Measurements from ENCODE around the gene CTAG1A. TPM values are rescaled to one million over a fixed set of nuclear protein-coding genes. Genes with fewer than 3 reads are reported as not detected.

CTAG1A gene
- total and polyA plus RNA-seq, 9 of the 15 experiments (the other 6 are each of a cell fraction or from before 2014, with no cell fraction given): 0.32 TPM; not detected in 8

DNA sequence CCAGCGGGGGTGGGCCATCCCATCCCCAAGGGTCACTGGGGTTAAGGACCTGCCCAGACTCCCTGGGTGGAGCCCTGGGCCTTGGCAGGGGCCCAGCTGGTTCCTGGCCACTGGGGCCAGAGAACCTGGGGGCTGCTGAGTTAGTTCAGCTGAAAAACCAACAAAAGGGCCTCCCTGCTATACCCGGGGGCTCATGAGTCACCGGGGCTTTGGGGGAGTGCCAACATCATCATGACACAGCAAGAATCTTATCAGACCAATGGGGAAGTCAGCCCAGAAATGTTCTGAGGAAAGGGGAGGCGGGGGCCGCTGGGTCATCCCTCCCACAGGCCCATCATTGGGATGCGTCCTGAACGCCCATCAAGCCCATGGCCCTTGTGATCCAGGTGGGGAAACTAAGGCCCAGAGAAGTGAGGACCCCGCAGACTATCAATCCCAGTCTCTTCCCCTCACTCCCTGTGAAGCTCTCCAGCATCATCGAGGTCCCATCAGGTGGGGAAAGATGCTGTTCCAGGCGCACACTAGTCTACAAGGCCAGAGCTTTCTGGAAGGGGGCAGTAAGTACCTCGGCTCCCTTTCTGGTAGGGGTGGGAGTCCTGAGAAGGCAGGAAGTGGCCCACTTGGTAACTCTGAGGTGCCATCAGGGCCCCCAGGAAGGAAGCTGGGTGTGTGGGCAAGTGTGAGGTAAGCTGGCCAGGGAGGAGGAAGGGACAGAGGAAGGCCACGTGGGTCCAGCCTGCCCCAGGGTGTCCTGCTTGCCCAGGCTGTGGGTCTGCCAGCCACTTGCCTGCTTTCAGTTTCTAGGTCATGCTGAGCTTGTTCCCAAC lies 42.8 kb upstream of the CTAG1A start (continued):
- TF ChIP-seq, protein P1, sequence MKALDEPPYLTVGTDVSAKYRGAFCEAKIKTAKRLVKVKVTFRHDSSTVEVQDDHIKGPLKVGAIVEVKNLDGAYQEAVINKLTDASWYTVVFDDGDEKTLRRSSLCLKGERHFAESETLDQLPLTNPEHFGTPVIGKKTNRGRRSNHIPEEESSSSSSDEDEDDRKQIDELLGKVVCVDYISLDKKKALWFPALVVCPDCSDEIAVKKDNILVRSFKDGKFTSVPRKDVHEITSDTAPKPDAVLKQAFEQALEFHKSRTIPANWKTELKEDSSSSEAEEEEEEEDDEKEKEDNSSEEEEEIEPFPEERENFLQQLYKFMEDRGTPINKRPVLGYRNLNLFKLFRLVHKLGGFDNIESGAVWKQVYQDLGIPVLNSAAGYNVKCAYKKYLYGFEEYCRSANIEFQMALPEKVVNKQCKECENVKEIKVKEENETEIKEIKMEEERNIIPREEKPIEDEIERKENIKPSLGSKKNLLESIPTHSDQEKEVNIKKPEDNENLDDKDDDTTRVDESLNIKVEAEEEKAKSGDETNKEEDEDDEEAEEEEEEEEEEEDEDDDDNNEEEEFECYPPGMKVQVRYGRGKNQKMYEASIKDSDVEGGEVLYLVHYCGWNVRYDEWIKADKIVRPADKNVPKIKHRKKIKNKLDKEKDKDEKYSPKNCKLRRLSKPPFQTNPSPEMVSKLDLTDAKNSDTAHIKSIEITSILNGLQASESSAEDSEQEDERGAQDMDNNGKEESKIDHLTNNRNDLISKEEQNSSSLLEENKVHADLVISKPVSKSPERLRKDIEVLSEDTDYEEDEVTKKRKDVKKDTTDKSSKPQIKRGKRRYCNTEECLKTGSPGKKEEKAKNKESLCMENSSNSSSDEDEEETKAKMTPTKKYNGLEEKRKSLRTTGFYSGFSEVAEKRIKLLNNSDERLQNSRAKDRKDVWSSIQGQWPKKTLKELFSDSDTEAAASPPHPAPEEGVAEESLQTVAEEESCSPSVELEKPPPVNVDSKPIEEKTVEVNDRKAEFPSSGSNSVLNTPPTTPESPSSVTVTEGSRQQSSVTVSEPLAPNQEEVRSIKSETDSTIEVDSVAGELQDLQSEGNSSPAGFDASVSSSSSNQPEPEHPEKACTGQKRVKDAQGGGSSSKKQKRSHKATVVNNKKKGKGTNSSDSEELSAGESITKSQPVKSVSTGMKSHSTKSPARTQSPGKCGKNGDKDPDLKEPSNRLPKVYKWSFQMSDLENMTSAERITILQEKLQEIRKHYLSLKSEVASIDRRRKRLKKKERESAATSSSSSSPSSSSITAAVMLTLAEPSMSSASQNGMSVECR (CRISPR knock-in tag; IDR thresholded peaks at IDR 0.05): no peak
- TF ChIP-seq FOXM1 (IDR thresholded peaks at IDR 0.05; ENCODE audit: low read depth) (no peak), FOXM1 (CRISPR knock-in tag; IDR thresholded peaks at IDR 0.05; ENCODE audit: low read depth) (no peak), ZFX (CRISPR knock-in tag; IDR thresholded peaks at IDR 0.05) (no peak), TAF9B (IDR thresholded peaks at IDR 0.05; ENCODE audit: partially characterized antibody) (no peak), BRF1 (IDR thresholded peaks at IDR 0.05; ENCODE audit: borderline replicate concordance, extremely low read depth, insufficient read length) (no peak), BCL6 (CRISPR knock-in tag; IDR thresholded peaks at IDR 0.05) (no peak; the same call in 1 of the 2 replicates), ZNF76 (CRISPR knock-in tag; IDR thresholded peaks at IDR 0.05; ENCODE audit: borderline replicate concordance) (no peak), PPARD (CRISPR knock-in tag; IDR thresholded peaks at IDR 0.05) (no peak), JUND (IDR thresholded peaks at IDR 0.05; ENCODE audit: borderline replicate concordance, low read depth, low read length) (peak; percentile 99), JUND (tag; IDR thresholded peaks at IDR 0.05; ENCODE audit: borderline replicate concordance, low read depth, low read length) (peak; percentile 94; the same call in 2 of the 3 replicates), MEF2A (IDR thresholded peaks at IDR 0.05; ENCODE audit: control insufficient read depth, low read depth, low read length) (no peak), ZNF347 (CRISPR knock-in tag; IDR thresholded peaks at IDR 0.05; ENCODE audit: low read depth) (no peak), ZNF507 (tag; conservative IDR thresholded peaks at IDR 0.05) (no peak), SIN3B (IDR thresholded peaks at IDR 0.05; ENCODE audit: low read depth) (no peak), HMG20B (CRISPR knock-in tag; IDR thresholded peaks at IDR 0.05) (no peak), E2F3 (CRISPR knock-in tag; IDR thresholded peaks at IDR 0.05) (no peak), ZNF384 (IDR thresholded peaks at IDR 0.05; ENCODE audit: low read depth, low read length) (no peak), LCOR (CRISPR knock-in tag; IDR thresholded peaks at IDR 0.05) (no peak)
- TF ChIP-seq, protein P2, sequence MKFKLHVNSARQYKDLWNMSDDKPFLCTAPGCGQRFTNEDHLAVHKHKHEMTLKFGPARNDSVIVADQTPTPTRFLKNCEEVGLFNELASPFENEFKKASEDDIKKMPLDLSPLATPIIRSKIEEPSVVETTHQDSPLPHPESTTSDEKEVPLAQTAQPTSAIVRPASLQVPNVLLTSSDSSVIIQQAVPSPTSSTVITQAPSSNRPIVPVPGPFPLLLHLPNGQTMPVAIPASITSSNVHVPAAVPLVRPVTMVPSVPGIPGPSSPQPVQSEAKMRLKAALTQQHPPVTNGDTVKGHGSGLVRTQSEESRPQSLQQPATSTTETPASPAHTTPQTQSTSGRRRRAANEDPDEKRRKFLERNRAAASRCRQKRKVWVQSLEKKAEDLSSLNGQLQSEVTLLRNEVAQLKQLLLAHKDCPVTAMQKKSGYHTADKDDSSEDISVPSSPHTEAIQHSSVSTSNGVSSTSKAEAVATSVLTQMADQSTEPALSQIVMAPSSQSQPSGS (CRISPR knock-in tag; IDR thresholded peaks at IDR 0.05): no peak
- TF ChIP-seq, protein P3, sequence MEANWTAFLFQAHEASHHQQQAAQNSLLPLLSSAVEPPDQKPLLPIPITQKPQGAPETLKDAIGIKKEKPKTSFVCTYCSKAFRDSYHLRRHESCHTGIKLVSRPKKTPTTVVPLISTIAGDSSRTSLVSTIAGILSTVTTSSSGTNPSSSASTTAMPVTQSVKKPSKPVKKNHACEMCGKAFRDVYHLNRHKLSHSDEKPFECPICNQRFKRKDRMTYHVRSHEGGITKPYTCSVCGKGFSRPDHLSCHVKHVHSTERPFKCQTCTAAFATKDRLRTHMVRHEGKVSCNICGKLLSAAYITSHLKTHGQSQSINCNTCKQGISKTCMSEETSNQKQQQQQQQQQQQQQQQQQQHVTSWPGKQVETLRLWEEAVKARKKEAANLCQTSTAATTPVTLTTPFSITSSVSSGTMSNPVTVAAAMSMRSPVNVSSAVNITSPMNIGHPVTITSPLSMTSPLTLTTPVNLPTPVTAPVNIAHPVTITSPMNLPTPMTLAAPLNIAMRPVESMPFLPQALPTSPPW (CRISPR knock-in tag; IDR thresholded peaks at IDR 0.05): peak; percentile 96
- TF ChIP-seq, protein P4, sequence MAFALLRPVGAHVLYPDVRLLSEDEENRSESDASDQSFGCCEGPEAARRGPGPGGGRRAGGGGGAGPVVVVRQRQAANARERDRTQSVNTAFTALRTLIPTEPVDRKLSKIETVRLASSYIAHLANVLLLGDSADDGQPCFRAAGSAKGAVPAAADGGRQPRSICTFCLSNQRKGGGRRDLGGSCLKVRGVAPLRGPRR (CRISPR knock-in tag; IDR thresholded peaks at IDR 0.05): no peak
